Mesothelial cell of epicardium (in vitro differentiated cells): Measurements from ENCODE around the gene MCEMP1. TPM values are rescaled to one million over a fixed set of nuclear protein-coding genes. Genes with fewer than 3 reads are reported as not detected.

Source experiments
- DNase-seq, 2 experiments: peaks; one replicate each; pipeline ENCODE4 v3.0.0; 2021; ENCODE audit warnings: low spot score in 2 of 2; ENCODE audit not compliant: unreplicated experiment in 2 of 2
- H3K27ac Mint-ChIP-seq: 2 replicates; pipeline ENCODE4 v1.8.0; 2021; ENCODE audit warnings: mixed read lengths
- H3K27me3 Mint-ChIP-seq: 2 replicates; pipeline ENCODE4 v1.8.0; 2021; ENCODE audit warnings: low read depth, mixed read lengths
- H3K36me3 Mint-ChIP-seq: 2 replicates; pipeline ENCODE4 v1.8.0; 2021; ENCODE audit warnings: mixed read lengths
- H3K4me1 Mint-ChIP-seq: 2 replicates; pipeline ENCODE4 v1.8.0; 2021; ENCODE audit warnings: mixed read lengths
- H3K4me3 Mint-ChIP-seq: 2 replicates; pipeline ENCODE4 v1.8.0; 2021; ENCODE audit warnings: mild to moderate bottlenecking, moderate library complexity, mixed read lengths
- H3K9me3 Mint-ChIP-seq: 2 replicates; pipeline ENCODE4 v1.8.0; 2021; ENCODE audit warnings: mixed read lengths
- total RNA-seq: library from RNA; stranded (reverse); gene quantifications from 3 replicates; pipeline ENCODE4 v1.2.1, GENCODE V29; 2021
- TF ChIP-seq, protein P1 (sequence below): fragments of 200-600 bp; sonication (generic); IDR thresholded peaks from one replicate; pipeline ENCODE4 v1.5.0; 2021; ENCODE audit warnings: antibody characterized with exemption; ENCODE audit not compliant: unreplicated experiment

Gene MCEMP1
- total RNA-seq, 1 donor from 2014 or later = not detected

DNA sequence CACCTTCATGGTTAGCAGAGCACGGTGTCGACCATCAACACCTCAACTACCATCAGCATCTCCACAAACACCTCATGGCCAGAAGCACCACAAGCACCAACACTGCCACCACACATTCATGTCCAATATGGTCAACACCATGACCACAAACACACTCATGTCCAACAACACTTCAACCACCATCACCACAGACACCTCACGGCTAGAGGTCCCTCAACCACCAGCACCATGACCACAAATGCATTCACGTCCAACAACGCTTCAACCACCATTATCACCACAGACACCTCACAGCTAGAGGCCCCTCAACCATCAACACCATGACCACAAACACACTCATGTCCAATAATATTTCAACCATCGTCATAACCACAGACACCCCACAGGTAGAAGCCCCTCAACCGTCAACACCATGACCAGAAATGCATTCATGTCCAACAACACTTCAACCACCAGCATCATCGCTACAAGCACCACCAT lies 13.9 kb downstream of the MCEMP1 start:
- Mint-ChIP-seq H3K4me3 (no peak overlapping the region), H3K4me1 (peaks cover 4% of the 10 kb centered on the region), H3K27me3 (peaks cover 3% of the 10 kb centered on the region), H3K27ac (no peak overlapping the region), H3K9me3 (no peaks in the 10 kb centered on the region), H3K36me3 (no peaks in the 10 kb centered on the region)
- TF ChIP-seq, protein P1, sequence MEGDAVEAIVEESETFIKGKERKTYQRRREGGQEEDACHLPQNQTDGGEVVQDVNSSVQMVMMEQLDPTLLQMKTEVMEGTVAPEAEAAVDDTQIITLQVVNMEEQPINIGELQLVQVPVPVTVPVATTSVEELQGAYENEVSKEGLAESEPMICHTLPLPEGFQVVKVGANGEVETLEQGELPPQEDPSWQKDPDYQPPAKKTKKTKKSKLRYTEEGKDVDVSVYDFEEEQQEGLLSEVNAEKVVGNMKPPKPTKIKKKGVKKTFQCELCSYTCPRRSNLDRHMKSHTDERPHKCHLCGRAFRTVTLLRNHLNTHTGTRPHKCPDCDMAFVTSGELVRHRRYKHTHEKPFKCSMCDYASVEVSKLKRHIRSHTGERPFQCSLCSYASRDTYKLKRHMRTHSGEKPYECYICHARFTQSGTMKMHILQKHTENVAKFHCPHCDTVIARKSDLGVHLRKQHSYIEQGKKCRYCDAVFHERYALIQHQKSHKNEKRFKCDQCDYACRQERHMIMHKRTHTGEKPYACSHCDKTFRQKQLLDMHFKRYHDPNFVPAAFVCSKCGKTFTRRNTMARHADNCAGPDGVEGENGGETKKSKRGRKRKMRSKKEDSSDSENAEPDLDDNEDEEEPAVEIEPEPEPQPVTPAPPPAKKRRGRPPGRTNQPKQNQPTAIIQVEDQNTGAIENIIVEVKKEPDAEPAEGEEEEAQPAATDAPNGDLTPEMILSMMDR = no peak
- DNase-seq = no peak

DNA sequence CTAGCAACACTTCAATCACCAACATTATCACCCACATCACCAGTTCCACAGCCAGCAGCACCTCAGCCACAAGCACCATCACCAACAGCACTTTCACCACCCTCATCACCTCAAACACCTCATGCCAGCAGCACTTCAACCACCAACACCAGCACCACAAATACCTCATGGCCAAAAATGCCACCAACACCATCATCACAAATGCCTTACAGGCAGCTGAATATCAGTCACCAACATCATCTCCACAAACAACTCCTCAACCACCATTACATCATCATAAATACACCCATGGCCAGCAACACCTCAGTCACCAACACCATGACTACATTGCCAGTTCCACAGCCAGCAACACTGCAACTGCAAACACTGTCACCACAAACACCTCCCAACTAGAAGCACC lies 14.6 kb downstream of the MCEMP1 start:
- no peaks in the 10 kb centered on the region for H3K36me3 Mint-ChIP-seq
- no peak for DNase-seq
- H3K4me3 Mint-ChIP-seq = no peak overlapping the region
- TF ChIP-seq, protein P1 = no peak
- peaks cover 4% of the 10 kb centered on the region for H3K27me3 Mint-ChIP-seq
- no peak overlapping the region for H3K27ac Mint-ChIP-seq
- H3K4me1 Mint-ChIP-seq = no peaks in the 10 kb centered on the region
- H3K9me3 Mint-ChIP-seq = no peaks in the 10 kb centered on the region

DNA sequence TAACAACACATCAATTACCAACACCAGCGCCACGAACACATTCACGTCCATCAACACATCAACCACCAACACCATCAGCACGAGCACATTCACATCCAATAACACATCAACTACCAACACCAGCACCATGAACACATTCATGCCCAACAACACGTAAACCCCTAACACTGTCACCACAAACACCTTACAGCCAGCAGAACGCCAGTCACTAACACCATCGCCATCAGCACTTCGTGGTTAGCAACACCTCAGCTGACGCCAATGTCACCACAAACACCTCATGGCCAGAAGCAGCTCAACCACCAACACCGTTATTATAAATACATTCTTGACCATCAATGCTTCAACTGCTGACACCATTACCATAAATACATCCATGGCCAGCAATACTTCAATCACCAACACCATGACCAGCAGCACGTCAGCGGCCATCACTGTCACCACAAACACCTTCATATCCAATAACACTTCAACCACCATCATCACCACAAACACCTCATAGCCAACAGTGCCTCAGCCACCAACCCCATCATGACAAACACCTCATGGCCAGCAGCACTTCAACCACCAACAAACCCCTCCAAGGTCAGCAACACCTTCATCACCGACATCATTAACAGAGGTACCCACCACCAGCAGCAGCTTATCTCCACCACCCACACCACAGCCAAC lies 15.7 kb downstream of the MCEMP1 start:
- TF ChIP-seq, protein P1 = no peak
- Mint-ChIP-seq H3K27me3 (peaks cover 13% of the 10 kb centered on the region), H3K27ac (no peak overlapping the region), H3K4me3 (no peak overlapping the region), H3K4me1 (no peaks in the 10 kb centered on the region), H3K36me3 (no peaks in the 10 kb centered on the region), H3K9me3 (no peaks in the 10 kb centered on the region)
- no peak for DNase-seq

DNA sequence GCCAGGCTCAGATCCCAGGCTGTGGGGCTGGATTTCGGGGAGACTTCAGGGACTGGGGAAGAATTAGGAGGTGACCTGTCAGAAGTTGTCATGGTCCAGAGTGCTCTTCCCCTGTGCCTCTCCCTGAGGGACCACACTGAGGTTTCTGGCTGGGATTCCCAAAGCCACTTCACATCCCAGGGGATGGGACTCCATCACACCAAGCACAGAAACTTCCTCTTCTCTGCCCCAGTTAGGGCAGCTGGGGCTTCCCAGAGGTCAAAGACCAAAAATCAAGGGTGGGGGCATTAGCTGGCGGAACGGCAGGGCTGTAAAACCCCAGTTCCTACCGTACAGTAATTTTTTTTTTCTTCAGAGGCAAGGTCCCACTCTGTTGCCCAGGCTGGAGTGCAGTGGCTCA lies 17.6 kb downstream of the MCEMP1 start:
- Mint-ChIP-seq H3K36me3 (no peaks in the 10 kb centered on the region), H3K9me3 (no peaks in the 10 kb centered on the region), H3K4me3 (no peak overlapping the region), H3K27ac (no peak overlapping the region), H3K4me1 (no peaks in the 10 kb centered on the region), H3K27me3 (peaks cover 32% of the 10 kb centered on the region)
- TF ChIP-seq, protein P1 = no peak
- no peak for DNase-seq

DNA sequence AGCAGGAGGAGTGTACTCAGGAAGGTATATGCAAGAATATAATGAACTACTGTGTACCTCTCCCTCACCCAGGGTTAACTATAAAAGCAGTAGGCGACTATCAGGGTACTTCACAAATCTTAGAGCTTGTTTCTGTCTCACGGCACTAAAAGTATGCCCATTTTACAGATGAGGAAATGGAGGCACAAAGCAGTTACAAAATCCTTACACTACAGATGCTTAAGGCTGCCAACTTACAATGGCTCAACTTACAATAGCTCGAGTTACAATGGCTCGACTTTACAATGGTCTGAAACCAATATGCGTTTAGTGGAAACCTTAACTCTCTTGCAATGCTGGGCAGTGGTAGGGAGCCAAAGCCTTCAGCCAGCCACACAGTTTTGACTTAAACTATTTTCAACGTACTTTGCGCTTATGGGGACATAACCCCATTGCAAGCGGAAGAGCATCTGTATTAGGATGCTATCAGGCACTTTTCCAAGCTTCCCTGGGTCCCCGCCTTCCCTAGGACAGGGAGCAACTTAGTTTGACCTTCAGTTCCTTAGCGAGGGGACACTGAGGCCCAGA lies 20.9 kb downstream of the MCEMP1 start:
- Mint-ChIP-seq H3K36me3 (no peaks in the 10 kb centered on the region), H3K27ac (no peak overlapping the region), H3K9me3 (no peaks in the 10 kb centered on the region), H3K4me3 (no peak overlapping the region), H3K27me3 (peaks cover 46% of the 10 kb centered on the region), H3K4me1 (no peaks in the 10 kb centered on the region)
- TF ChIP-seq, protein P1 = no peak
- no peak for DNase-seq
